ENCODE results near the gene FTH1.
A peak's percentile ranks its signal among the peaks of the same experiment; 100 is the strongest.

FTH1 gene

DNA sequence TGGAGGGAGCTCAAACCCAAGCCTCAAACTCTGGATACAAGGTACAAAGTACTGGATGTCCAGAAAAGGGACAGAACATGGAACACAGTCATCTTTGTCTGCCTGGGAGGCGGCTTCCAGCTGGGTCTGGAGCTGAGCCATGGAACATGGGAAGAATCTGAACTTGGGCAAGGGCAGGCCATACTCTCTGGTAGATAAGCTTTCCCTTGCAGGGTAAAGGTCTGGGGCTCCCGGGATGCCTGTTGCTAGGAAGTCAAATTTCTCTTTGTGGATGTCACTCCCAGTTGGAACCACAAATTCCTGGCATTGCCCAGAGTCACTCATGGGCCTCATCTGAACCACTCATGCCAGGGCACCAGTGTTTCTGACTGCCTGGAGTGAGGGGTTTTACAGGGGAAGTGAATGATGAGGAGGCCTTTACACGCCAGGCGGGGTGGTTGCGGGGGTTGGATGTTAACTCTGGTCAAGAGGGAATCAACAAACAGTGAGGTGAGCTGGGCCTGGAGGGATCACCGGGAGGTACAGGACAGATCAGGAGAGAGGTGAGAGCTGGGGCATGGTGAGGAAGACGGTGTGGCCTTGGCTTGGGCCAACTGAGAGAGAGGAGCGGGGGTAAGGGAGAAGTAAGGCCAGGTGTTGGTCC lies 5.7 kb downstream of the FTH1 start:
- no peak for DNase-seq
- Mint-ChIP-seq H3K27me3 (ENCODE audit: low read depth, poor library complexity) (peaks cover 20% of the 10 kb centered on the region), H3K9me3 (no peaks in the 10 kb centered on the region), H3K4me3 (no peak overlapping the region), H3K27ac (no peak overlapping the region), H3K4me1 (peaks cover 18% of the 10 kb centered on the region), H3K36me3 (ENCODE audit: low read depth) (peaks cover 38% of the 10 kb centered on the region)
- TF ChIP-seq, protein P1, sequence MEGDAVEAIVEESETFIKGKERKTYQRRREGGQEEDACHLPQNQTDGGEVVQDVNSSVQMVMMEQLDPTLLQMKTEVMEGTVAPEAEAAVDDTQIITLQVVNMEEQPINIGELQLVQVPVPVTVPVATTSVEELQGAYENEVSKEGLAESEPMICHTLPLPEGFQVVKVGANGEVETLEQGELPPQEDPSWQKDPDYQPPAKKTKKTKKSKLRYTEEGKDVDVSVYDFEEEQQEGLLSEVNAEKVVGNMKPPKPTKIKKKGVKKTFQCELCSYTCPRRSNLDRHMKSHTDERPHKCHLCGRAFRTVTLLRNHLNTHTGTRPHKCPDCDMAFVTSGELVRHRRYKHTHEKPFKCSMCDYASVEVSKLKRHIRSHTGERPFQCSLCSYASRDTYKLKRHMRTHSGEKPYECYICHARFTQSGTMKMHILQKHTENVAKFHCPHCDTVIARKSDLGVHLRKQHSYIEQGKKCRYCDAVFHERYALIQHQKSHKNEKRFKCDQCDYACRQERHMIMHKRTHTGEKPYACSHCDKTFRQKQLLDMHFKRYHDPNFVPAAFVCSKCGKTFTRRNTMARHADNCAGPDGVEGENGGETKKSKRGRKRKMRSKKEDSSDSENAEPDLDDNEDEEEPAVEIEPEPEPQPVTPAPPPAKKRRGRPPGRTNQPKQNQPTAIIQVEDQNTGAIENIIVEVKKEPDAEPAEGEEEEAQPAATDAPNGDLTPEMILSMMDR (IDR thresholded peaks at IDR 0.05) = no peak

- TF ChIP-seq, protein P1 (IDR thresholded peaks at IDR 0.05) = no peak
- Mint-ChIP-seq H3K27ac (no peak overlapping the region), H3K4me1 (peaks cover 11% of the 10 kb centered on the region), H3K9me3 (no peaks in the 10 kb centered on the region), H3K27me3 (ENCODE audit: low read depth, poor library complexity) (peaks cover 32% of the 10 kb centered on the region), H3K4me3 (no peak overlapping the region), H3K36me3 (ENCODE audit: low read depth) (peaks cover 38% of the 10 kb centered on the region)
- no peak for DNase-seq
Observed at GRCh38 chr11:61960532-61960931, 6.9 kb downstream of the FTH1 start.

GRCh38 chr11:61959678-61960077 lies 7.8 kb downstream of the FTH1 start:
- DNase-seq = no peak
- Mint-ChIP-seq H3K4me3 (no peak overlapping the region), H3K27me3 (ENCODE audit: low read depth, poor library complexity) (peaks cover 40% of the 10 kb centered on the region), H3K36me3 (ENCODE audit: low read depth) (peaks cover 29% of the 10 kb centered on the region), H3K9me3 (no peaks in the 10 kb centered on the region), H3K27ac (no peak overlapping the region), H3K4me1 (peaks cover 3% of the 10 kb centered on the region)
- TF ChIP-seq, protein P1 (IDR thresholded peaks at IDR 0.05) = no peak

GRCh38 chr11:61959114-61959513 lies 8.3 kb downstream of the FTH1 start:
- Mint-ChIP-seq H3K4me1 (no peaks in the 10 kb centered on the region), H3K27me3 (ENCODE audit: low read depth, poor library complexity) (peaks cover 45% of the 10 kb centered on the region), H3K36me3 (ENCODE audit: low read depth) (peaks cover 23% of the 10 kb centered on the region), H3K9me3 (no peaks in the 10 kb centered on the region), H3K27ac (peak overlapping the region; percentile 67), H3K4me3 (no peak overlapping the region)
- TF ChIP-seq, protein P1 (IDR thresholded peaks at IDR 0.05) = no peak
- DNase-seq = no peak

- Mint-ChIP-seq H3K4me1 (no peaks in the 10 kb centered on the region), H3K27me3 (ENCODE audit: low read depth, poor library complexity) (peaks cover 49% of the 10 kb centered on the region), H3K27ac (no peak overlapping the region), H3K9me3 (no peaks in the 10 kb centered on the region), H3K36me3 (ENCODE audit: low read depth) (peaks cover 18% of the 10 kb centered on the region), H3K4me3 (no peak overlapping the region)
- no peak for DNase-seq
- TF ChIP-seq, protein P1 (IDR thresholded peaks at IDR 0.05) = no peak
Observed at GRCh38 chr11:61958590-61958989, 8.8 kb downstream of the FTH1 start.

All from nephron progenitor cell (in vitro differentiated cells).